Sciatic nerve (tissue), 2 donors: ENCODE measurements around the gene ATP5F1D. TPM values are rescaled to one million over a fixed set of nuclear protein-coding genes. Genes with fewer than 3 reads are reported as not detected.
A peak's percentile ranks its signal among the peaks of the same experiment; 100 is the strongest.

Experiments
- ATAC-seq: fragments of 200-7000 bp; cut with Tn5 transposase; one replicate; pipeline ENCODE4 v1.9.1; 2020; ENCODE audit warnings: mild to moderate bottlenecking, moderate library complexity
- DNase-seq: peaks from one replicate; pipeline ENCODE4 v3.0.0-alpha.2; 2020; ENCODE audit warnings: low spot score
- intact Hi-C: fragments of 100-400 bp; cut with DNase I; formaldehyde crosslinking; loops from one replicate; pipeline ENCODE4 v1.14.2; 2022
- total RNA-seq: library from RNA; stranded (reverse); fragmentation: NEBNext Ultra II Directional; extraction: Animal tissue kit (Norgen Biotek cat#: 25700); gene quantifications from one replicate; pipeline ENCODE4 v1.2.1, GENCODE V29; 2021
- donor health status: DM: no; HTN: no; CAD: no.
- donor health status: DM: no; HTN: no; CAD: no.

The ATP5F1D gene
- total RNA-seq, 1 donor from 2014 or later = 90.9 TPM

DNA sequence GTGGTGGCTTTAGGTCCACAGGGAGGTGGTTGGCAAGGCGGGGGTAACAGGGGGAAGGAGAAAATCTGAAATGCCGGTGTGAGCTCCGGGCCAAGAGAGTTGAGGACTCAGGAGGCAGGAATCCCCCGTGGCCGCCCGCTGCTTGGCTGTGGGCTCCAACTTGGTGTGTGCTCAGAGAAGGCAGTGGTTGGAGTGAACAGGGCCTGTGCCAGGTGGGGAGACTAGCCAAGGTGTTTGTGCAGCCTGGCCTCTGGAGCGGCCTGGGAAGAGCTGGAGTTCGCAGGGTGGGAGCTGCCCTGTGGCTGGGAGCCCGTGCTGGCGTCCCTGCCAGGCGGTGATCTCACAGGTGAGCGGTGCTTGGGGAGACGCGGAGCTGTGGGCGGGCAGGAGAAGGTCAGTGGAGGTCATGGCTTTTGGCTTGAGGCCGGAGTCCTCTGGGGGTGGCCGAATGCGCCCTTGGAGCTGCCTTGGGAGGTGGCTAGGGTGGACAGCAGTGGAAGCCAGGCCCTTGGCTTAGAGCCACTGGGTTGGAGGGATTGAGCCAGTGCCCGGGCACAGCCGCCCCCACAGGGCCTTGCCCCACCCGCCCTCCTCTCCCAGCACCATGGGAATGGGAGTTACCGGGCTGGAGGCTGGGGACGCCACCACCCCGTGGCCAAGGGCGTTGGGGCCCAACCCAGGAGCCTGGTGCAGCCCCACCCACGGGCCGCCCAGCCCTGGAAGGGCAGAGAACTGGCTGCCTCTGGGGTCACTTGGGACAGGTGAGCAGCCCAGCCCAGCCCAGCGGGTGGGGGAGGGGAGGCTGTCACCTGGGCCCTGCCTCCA, 20.5 kb downstream of the ATP5F1D start:
- intact Hi-C loops = no loop called here
- ATAC-seq (peak; percentile 1), DNase-seq (peak; percentile 82)

DNA sequence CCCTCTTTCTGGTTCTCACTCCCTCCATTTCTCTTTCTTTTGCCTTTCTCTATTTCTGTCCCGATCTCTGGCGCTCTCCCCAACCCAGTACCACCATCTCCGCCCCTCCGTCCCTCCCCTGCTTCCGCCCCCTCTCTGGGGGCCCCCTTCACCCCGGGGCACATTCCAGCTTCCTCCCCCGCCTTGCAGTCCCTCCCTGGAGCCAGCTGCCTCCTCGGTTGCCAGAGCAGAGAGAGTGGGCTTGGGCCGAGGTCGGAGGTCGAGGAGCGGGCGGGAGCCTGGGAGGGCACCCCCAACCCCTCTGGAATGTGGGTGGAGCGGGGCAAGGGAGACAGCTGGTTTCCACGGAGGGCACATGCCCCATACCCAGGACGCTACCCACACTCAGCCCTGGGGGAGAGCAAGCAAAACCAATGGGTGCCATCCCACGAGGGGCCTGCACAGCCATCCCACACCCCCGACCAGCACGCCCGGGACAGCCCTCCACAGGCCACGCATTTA, 21.1 kb downstream of the ATP5F1D start:
- peak; percentile 71 for DNase-seq
- ATAC-seq = no peak
- intact Hi-C loops = no loop called here

DNA sequence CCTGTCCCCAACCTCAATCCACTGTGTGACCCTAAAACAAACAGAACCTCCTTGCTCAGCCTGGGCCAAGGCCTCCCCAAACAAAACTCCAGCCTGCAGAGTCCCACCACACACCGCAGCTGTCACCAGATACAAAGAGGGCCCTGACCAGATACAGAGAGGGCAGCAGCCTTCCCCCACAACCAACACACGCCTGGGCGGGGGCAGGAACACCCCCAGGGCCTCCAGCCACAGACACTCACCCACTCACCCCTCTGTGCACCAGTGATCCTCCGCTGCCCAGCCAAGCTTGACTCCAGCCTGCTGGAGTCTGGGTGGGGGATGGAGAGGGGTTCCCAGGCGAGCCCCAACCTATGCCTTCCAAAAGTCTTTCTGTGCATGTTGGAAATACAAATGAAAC, 21.6 kb downstream of the ATP5F1D start:
- no peak for ATAC-seq

DNA sequence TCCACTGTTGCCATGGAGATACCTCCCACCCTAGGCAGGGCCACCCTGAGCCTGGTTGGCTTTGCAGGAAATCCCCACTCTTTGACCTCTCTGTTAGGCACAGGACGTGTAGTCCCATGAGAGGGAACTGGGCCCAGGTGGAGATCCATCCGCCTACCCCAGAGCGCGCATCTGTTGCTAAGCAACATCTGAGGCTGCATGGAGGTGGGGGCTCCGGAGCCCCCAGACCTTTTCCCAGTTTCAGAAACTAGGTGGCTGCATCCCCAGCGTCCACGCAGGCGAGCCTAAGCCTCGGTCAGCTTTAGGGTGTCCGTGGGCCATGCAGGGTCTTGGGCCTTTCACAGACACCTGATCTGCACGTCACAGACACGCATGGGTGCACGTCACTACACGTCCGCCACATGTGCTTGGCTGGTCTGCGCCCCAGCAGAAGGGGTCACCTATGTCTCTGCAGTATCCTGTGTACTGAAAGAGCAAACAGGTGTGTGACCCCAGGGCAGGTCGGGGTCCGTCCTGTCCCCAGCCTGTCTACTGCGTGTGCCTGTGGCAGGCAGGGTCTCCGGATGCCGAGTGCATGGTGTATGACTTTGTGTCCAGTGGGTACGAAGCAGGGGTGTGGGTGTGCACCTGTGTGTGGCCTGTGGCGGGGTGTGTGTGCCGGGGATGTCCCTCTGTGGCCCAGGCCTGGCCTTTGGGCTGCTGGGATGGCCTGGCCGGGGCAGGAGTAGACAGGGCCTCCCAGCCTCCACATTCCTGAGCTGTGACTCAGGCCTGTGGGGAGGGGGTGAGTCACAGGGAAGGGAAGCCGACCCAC, 23.5 kb downstream of the ATP5F1D start:
- intact Hi-C loops = no loop called here
- DNase-seq (peak; percentile 83), ATAC-seq (peak; percentile 12)

More for the DNA sequence above, 21.6 kb downstream of the ATP5F1D start:
- DNase-seq = no peak
- intact Hi-C loops = no loop called here

DNA sequence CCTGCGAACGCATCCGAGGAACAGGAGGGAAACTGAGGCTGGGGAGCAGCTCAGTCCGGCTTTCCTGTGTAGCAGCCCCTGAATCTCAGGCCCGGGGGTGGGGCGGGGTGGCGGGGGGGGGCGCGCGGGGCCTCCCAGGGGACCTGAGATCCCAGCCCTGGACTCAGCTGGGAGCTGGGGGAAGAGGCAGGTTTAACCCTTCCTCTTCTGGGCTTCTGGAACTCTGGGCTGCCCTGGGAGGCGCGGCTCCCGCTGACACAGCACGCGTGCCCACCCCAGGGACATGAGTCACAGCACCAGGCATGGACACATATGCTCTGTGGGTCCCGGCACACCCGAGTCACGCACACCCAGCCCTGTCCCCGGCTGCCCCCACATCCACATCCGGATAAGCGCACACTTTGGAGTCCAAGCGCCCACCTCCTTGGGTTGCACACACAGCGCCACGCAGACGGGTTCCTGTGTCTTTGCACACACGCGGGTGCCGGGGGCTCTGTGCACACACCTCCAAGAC, 24.1 kb downstream of the ATP5F1D start:
- intact Hi-C loops = loop anchor here (2.0 kb wide), 1 partner anchor 21 kb away; no protein-coding TSS in a partner anchor
- DNase-seq (peak; percentile 81), ATAC-seq (peak; percentile 1)

DNA sequence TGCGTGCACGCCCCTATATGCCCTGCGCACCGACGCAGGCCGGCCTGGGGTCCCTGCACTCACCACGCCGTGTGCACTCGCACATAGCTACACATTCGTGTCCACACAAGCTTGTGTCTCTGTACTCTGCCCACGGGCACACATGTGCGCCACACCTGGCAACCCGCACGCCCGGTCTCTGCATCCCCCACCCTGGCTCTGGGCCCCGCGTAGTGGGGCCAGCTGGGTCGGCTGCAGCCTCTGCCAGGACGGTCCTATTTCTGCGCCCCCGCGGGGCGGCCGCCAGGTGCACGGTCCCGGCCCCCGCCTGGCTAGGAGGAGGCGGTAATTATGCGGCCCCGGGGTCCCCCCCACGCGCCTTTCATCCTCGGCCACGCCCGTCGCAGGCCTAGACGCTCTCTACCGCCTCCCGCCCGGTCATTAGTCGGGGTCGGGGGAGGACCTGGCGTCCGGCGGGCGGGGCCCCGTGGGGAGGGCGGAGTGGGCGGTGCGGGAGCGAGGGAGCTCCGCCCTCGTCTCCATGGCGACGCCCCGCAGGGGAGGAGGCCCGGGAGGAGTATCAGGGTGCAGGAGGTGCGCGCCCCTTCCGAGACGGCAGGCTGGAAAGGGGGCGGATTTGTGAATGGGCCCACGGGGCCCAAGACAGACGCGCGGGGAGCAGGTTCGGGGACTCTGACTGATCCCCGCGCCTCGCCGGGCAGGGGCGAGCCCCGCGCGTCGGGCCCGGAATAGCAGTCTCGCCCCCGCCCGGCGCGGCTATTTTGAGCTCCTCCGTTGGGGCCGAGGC, 24.8 kb downstream of the ATP5F1D start:
- DNase-seq = peak; percentile 92
- intact Hi-C loops = loop anchor here (2.0 kb wide), 1 partner anchor 22 kb away; no protein-coding TSS in a partner anchor
- ATAC-seq = peak; percentile 23

DNA sequence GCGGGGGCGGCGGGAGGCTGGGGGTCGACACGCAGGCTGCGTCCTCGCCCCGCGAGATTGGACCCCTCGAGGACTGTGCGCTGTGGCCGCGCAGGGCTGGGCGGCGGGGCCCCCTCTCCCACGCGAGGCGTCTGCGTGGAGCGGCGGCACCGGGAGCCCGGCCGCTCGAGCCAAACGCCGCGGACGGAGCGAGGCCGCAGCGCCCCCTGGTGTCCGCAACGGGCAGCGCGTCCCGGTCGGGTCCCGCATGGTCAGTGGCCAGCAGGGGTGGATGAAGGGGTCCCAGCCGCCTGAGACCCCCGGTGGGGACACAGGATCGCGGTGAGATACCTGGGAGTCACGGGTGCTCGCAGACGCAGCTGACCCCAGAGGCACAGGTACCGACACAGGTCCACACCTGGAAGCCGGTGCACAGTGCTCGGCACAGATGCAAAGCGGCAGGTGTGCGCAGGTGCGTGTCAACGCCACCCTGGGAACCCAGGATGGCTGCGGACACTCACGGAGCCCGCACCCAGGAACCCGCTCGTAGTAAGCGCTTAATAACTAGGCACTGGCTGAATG, 25.4 kb downstream of the ATP5F1D start:
- DNase-seq (peak; percentile 89), ATAC-seq (peak; percentile 1)
- intact Hi-C loops = loop anchor here (2.0 kb wide), 1 partner anchor 22 kb away; no protein-coding TSS in a partner anchor

DNA sequence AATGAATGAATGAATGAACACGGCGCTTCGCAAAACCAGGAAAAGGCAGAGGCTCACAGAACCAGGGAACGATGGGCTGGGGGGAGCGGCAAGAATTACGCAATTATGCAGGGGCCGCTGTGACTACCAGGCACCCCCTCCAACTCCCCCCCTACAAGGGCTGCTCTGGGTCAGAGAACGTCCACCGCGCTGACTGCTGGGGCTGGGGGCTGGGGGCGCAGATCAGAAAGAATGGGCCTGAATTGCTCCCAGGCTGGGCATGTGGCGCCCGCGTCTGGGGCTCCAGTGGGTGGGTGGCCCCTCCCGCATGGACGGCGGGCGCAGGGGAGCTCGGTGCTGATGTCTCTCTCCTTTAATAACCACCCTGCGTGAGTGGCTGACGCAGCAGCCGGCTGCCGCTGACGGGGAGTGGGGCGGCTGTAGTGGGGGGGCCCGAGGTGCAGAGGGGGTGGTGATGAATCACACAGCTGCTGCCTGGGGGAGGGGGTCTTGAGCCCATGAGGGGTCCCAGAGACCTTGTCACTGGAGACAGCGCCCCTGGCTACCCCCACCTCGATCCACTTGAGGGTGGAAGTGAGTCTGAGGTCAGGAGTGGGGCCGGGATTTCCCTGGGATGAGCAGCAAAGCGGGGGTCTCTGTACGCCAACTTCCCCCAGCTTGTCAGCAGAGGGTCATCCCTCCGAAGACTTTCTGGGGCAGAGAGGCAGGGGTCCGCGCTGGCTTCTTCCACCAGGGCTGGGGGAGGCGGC, 26.1 kb downstream of the ATP5F1D start:
- DNase-seq (peak; percentile 77), ATAC-seq (no peak)
- intact Hi-C loops = loop anchor here (2.0 kb wide), 1 partner anchor 23 kb away; no protein-coding TSS in a partner anchor

DNA sequence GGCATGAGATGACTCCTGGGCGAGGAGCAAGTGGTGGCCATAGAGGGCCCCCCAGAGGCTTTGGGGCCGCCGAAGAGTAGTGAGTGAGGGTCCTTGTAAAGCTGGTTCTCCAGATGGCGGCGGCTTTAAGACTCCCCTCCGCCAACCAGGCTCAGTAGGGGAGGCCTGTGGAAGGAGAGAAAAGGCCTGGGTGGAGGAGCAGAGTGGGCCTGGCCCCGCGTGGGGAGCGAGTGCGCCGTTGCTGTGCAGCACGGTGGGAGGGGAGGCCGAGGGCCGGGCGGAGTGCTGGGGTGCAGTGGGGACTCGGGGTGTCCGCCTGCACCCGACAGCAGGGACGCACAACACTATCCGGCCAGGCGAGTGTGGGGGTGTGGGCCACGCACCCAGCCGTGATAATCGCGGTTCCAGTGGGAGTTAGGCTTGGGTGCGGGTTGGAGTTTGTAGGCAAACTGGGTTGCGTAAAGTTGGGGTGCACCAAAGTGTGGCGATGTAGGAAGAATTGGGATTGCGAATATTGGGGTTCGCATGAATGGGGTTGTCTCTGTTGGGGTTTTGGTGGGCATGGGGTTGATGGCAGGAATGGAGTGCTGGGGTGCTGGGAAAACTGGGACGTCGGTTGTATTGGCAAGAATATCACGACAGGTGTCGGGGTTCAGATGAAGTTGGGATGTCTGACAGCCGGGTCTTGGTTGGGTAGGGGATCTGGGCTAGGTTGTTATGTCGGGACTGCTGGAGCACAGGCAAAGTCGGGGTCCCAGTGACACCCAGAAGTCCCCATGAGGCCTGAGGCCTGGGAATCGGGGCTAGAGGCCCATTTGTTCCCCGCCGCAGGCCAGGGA, 26.9 kb downstream of the ATP5F1D start:
- intact Hi-C loops = no loop called here
- peak; percentile 78 for DNase-seq
- no peak for ATAC-seq

DNA sequence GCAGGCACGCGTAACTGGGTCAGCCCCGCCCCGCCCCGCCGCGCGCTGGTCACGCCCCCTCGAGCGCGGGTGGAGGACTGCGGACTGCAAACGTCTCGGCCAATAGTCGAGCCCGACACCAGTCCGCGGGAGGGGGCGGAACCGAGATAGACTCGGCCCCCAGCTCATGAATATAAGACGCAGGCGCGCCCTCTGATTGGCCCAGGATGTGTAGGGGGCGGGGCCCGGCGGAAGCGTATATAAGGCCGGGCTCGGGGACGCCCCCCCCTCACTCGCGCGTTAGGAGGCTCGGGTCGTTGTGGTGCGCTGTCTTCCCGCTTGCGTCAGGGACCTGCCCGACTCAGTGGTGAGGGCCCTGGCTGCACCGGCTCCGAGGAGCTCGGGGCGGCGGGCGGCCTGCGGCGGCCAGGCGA, 27.5 kb downstream of the ATP5F1D start, which contains the start of gene CIRBP:
Gene CIRBP (plus strand): TSS at position 268 of the 413 bp plus-strand sequence. CDS start 1,602 bp downstream, outside the sequence.
- ATAC-seq (peak; percentile 86), DNase-seq (peak; percentile 100)
- intact Hi-C loops = no loop called here

DNA sequence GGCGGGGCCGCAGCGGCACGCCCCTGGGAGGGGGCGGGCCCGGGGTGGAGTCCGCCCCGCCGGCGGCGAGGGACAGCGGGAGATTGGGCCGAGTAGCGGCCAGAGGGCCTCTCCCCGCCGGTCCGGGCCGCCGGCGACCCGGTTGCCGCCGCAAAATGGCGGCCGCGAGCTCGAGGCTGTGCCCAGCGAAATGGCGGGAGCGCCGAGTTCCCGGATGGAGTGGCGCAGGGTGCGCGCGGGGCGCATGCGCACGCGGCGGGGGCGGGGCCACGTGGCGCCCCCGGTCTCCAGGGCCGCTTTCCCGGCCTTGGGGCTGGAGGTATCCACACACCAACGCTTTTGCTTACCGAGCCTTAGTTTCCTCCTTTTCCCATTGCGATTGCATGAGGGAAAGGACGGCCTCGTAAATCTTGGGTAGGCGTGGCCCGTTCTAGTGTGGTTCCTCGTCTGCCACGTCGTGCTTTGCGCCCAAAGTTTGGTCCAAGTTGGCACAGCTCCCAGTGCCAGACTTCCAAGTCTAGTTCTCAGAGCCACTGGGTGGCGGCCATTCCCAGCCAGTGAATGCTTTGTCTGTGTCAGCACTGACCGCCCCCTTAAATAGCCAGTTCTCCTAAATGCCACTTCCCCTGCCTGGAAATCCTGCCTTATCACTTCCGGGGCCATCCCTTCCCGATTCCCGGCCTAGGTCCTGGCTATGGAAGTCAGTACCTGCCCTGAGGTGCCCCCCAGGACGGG, 28.1 kb downstream of the ATP5F1D start:
- intact Hi-C loops = no loop called here
- ATAC-seq = peak; percentile 24
- DNase-seq = peak; percentile 93

DNA sequence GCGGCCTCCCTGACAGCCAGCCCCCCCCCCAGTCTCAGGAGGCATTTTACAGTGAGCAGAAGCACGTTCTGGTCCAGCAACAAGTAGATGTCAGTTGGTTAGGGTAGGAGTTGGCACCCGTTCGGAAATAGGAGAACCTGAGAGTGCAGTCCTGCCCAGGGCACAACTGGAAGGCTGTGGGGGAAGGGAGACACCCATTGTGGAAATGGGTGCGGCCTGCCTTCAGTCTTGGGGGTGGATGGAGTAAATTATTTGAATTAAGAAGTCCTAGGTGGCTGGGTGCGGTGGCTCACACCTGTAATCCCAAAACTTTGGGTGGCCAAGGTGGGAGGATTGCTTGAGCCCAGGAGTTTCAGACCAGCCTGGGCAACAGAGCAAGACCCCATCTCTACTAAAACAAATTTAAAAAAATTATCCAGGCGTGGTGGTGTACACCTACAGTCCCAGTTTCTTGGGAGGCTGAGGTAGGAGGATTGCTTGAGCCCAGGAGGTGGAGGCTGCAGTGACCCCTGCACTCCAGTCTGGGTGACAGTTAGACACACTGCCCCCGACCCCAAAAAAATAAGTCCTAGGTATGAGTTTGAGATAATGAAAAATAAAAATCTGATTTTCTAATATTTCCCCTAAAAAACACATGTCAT, 28.8 kb downstream of the ATP5F1D start:
- no peak for ATAC-seq
- intact Hi-C loops = no loop called here

DNA sequence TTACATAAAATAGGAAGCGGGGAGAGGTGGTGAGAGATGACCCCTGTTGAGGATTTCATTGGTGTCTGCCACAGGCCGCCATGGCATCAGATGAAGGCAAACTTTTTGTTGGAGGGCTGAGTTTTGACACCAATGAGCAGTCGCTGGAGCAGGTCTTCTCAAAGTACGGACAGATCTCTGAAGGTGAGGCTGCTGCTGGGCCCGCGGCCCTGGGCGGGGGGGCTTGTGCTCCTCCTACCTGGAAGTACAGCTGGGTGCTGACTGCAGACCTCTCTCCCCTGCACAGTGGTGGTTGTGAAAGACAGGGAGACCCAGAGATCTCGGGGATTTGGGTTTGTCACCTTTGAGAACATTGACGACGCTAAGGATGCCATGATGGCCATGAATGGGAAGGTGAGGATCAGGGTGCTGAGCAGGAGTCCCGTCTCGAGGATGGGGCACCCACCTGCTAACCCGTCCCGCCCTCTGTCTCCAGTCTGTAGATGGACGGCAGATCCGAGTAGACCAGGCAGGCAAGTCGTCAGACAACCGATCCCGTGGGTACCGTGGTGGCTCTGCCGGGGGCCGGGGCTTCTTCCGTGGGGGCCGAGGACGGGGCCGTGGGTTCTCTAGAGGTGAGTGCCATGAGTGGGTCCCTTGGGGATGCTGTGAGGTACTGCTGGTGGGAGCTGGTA, 29.4 kb downstream of the ATP5F1D start:
- intact Hi-C loops = no loop called here
- DNase-seq (no peak), ATAC-seq (no peak)

More for the DNA sequence above, 28.8 kb downstream of the ATP5F1D start:
- no peak for DNase-seq

DNA sequence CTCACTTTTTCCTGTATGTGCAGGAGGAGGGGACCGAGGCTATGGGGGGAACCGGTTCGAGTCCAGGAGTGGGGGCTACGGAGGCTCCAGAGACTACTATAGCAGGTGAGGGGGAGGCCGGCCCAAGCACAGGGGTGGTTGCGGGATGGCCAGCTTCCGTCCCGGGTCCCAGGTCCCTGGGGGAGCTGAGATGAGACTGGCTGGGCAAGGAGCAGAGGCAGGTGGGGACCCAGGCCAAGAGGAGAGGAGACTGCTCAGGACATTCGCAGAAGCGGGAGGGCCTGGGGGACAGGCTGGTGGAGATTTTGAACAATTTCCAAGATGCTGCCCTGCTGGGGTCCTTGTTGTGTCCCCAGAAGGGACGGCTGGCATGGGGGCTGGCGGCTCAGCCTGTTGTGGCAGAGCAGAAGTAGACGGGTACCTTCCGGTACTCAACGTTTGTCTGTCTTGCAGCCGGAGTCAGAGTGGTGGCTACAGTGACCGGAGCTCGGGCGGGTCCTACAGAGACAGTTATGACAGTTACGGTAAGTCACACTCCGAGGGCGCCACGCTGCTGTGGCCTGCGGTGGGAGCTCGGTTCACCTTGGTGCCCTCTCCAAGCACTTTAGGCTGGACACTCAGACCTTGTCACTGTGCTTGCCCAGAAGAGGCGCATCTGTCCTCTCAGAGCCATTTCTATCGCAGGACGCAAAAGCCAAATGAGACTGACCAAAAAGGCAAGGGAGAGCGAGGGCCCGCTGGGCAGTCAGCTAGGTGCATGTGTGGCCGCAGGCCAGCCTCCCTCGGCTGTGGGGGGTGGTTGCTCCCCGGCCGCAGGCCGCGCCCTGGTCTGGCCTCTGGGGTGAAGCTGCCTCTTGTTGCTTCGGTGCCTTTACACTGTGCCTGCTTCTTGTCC, 30.2 kb downstream of the ATP5F1D start:
- ATAC-seq = no peak
- DNase-seq = no peak
- intact Hi-C loops = no loop called here
